Measurements from ENCODE around the gene FNIP1. TPM values are rescaled to one million over a fixed set of nuclear protein-coding genes. Genes with fewer than 3 reads are reported as not detected.
"Not testable (repeated sequence)": the region's sequence is repeated elsewhere in the genome, so short reads cannot be mapped to it uniquely, and the experiment has no call there.

FNIP1 gene
- total RNA-seq, 2 donors from 2014 or later = 31.2 to 34.3 TPM

DNA sequence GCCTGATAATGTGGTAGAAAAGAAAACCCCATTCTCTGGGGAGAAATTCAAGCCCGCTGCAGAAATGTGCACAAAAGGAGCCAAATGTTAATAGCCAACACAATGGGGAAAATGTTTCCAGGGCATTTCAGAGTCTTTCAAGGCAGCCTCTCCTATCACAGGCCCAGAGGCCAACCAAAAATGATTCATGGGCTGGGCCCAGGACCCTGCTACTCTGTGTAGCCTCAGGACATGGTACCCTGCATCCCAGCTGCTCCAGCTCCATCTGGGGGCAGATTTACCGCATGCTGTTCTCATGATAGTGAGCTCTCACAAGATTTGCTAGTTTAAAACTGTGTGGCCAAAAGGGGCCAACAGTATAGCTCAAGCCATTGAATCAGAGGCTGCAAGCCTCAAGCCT, 202.9 kb downstream of the FNIP1 start:
- DNase-seq (no peak), ATAC-seq (no peak)
- intact Hi-C loops (cut with DNase I, micrococcal nuclease) = no loop called here

DNA sequence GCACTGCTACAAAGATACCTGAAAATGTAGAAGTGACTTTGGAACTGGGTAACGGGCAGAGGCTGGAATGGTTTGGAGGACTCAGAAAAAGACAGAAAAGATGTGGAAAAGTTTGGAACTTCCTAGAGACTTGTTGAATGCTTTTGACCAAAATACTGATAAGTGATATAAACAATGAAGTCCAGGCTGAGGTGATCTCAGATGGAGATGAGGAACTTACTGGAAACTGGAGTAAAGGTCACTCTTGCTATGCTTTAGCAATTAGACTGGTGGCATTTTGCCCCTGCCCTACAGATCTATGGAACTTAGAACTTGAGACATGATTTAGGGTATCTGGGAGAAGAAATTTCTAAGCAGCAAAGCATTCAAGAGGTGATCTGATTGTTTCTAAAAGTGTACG, 203.4 kb downstream of the FNIP1 start:
- ATAC-seq; DNase-seq; intact Hi-C loops (cut with DNase I, micrococcal nuclease): not testable (repeated sequence)

Other genes with a start within 250 kb of the FNIP1 start
- 10 to 100 TPM; 18.4 to 18.8 TPM for gene RAPGEF6, start 161.8 kb downstream of the FNIP1 start, total RNA-seq
- gene MEIKIN, start 148.6 kb upstream of the FNIP1 start, total RNA-seq = not detected
- under 1 TPM; 0.58 to 0.59 TPM for gene ACSL6, start 214.6 kb upstream of the FNIP1 start, total RNA-seq

Data from left colon (tissue), 2 donors.